IMR-90 (cell line): ENCODE measurements around the gene TNFRSF14. TPM values are rescaled to one million over a fixed set of nuclear protein-coding genes. Genes with fewer than 3 reads are reported as not detected.

Experiments used
- ATAC-seq: fragments of 200-7000 bp; cut with Tn5 transposase; 2 replicates; pipeline ENCODE4 v1.9.1; 2020; ENCODE audit warnings: low read depth, mild to moderate bottlenecking, moderate library complexity
- BruUV-seq: library from RNA; stranded (reverse); fragments of 400-500 nt; replicated peaks from 2 replicates; lab custom pipeline; 2021; lab: Mats Ljungman, UMichigan
- CTCF ChIA-PET: fragments of 300-600 bp; formaldehyde crosslinking; extraction: SDS; loops from one replicate; lab custom pipeline; 2021; ENCODE audit warnings: antibody characterized with exemption; lab: Yijun Ruan, JAX
- POLR2A ChIA-PET: fragments of 300-600 bp; sonication (Branson Sonifier 250); formaldehyde crosslinking; loops from one replicate; lab custom pipeline; 2022; ENCODE audit warnings: antibody characterized with exemption; ENCODE audit not compliant: unreplicated experiment; lab: Charles Lee
- DNase-seq: peaks from one replicate; pipeline ENCODE4 v3.0.0; 2013
- H2AFZ ChIP-seq: replicated peaks from 2 replicates; pipeline ENCODE3; 2013; ENCODE audit warnings: low read length, mild to moderate bottlenecking; ENCODE audit not compliant: poor library complexity
- H2AK5ac ChIP-seq: 2 replicates; pipeline ENCODE4 v1.6.1; 2013; ENCODE audit warnings: low read depth, low read length, inconsistent platforms
- H2AK9ac ChIP-seq: replicated peaks from 2 replicates; pipeline ENCODE3; 2013; ENCODE audit warnings: mild to moderate bottlenecking, low read depth, low read length, moderate library complexity; ENCODE audit not compliant: poor library complexity
- H2BK120ac ChIP-seq: 2 replicates; pipeline ENCODE4 v1.6.1; 2013; ENCODE audit warnings: low read depth, low read length, inconsistent platforms
- H2BK15ac ChIP-seq: 3 replicates; pipeline ENCODE4 v1.6.1; 2013; ENCODE audit warnings: low read depth, low read length, inconsistent platforms
- H2BK20ac ChIP-seq: 2 replicates; pipeline ENCODE4 v1.6.1; 2013; ENCODE audit warnings: low read depth, mild to moderate bottlenecking, inconsistent platforms, low read length, moderate library complexity
- H2BK5ac ChIP-seq: 2 replicates; pipeline ENCODE4 v1.6.1; 2013; ENCODE audit warnings: mild to moderate bottlenecking, low read depth, low read length, inconsistent platforms; ENCODE audit not compliant: poor library complexity, severe bottlenecking
- H3K14ac ChIP-seq: replicated peaks from 2 replicates; pipeline ENCODE4 v1.6.1; 2013; ENCODE audit warnings: low read depth, low read length, inconsistent platforms
- H3K18ac ChIP-seq: 2 replicates; pipeline ENCODE4 v1.6.1; 2013; ENCODE audit warnings: low read depth, low read length, control low read depth
- H3K23ac ChIP-seq: 2 replicates; pipeline ENCODE4 v1.6.1; 2013; ENCODE audit warnings: low read depth, low read length, inconsistent platforms
- H3K27ac ChIP-seq: 2 replicates; pipeline ENCODE4 v1.5.1; 2013; ENCODE audit warnings: mild to moderate bottlenecking, control low read depth, low read length; ENCODE audit not compliant: insufficient read depth
- H3K27me3 ChIP-seq: 2 replicates; pipeline ENCODE4 v1.6.1; 2013; ENCODE audit warnings: low read length; ENCODE audit not compliant: control insufficient read depth, insufficient read depth
- H3K36me3 ChIP-seq: 2 replicates; pipeline ENCODE4 v1.6.1; 2013; ENCODE audit warnings: low read length, mixed read lengths; ENCODE audit not compliant: control insufficient read depth, insufficient read depth
- H3K4ac ChIP-seq: 2 replicates; pipeline ENCODE4 v1.6.1; 2013; ENCODE audit warnings: low read depth, low read length, inconsistent platforms
- H3K4me1 ChIP-seq: 2 replicates; pipeline ENCODE4 v1.6.1; 2013; ENCODE audit warnings: low read length, mixed read lengths; ENCODE audit not compliant: control insufficient read depth, insufficient read depth
- H3K4me2 ChIP-seq: 2 replicates; pipeline ENCODE4 v1.6.1; 2013; ENCODE audit warnings: low read depth, mild to moderate bottlenecking, control low read depth, low read length, moderate library complexity
- H3K4me3 ChIP-seq: 2 replicates; pipeline ENCODE4 v1.5.1; 2013; ENCODE audit warnings: low read depth, mild to moderate bottlenecking, control low read depth, low read length, moderate library complexity; ENCODE audit not compliant: insufficient read depth
- H3K56ac ChIP-seq: 2 replicates; pipeline ENCODE4 v1.6.1; 2013; ENCODE audit warnings: low read length, inconsistent platforms; ENCODE audit not compliant: insufficient read depth; ENCODE audit errors: extremely low read depth
- H3K79me1 ChIP-seq, 2 experiments: 2 replicates each; pipeline ENCODE4 v1.6.1; 2013; ENCODE audit warnings: low read length in 2 of 2, inconsistent platforms in 1 of 2, low read depth in 1 of 2
- H3K9ac ChIP-seq: 2 replicates; pipeline ENCODE4 v1.6.1; 2013; ENCODE audit warnings: low read depth, low read length, control low read depth
- H3K9me1 ChIP-seq: 2 replicates; pipeline ENCODE4 v1.6.1; 2013; ENCODE audit warnings: low read length, inconsistent platforms; ENCODE audit not compliant: insufficient read depth
- H3K9me3 ChIP-seq: 2 replicates; pipeline ENCODE4 v1.6.1; 2013; ENCODE audit warnings: low read length; ENCODE audit not compliant: control insufficient read depth, insufficient read depth
- H4K20me1 ChIP-seq: 2 replicates; pipeline ENCODE4 v1.6.1; 2013; ENCODE audit warnings: low read length, inconsistent platforms; ENCODE audit not compliant: insufficient read depth
- H4K5ac ChIP-seq: 2 replicates; pipeline ENCODE4 v1.6.1; 2013; ENCODE audit warnings: mild to moderate bottlenecking, low read depth, low read length, control low read depth
- H4K8ac ChIP-seq, 2 experiments: 2 replicates each; pipeline ENCODE4 v1.6.1; 2013; ENCODE audit warnings: low read depth in 2 of 2, low read length in 2 of 2, control low read depth in 1 of 2, inconsistent platforms in 1 of 2
- H4K91ac ChIP-seq: 2 replicates; pipeline ENCODE4 v1.6.1; 2013; ENCODE audit warnings: low read depth, low read length, inconsistent platforms; ENCODE audit not compliant: insufficient read depth
- BHLHE40 ChIP-seq: fragments of 150-350 bp; IDR thresholded peaks from 2 replicates; pipeline ENCODE4 v1.6.1; 2016; ENCODE audit warnings: mild to moderate bottlenecking, low read depth, low read length
- CEBPB ChIP-seq: IDR thresholded peaks from 2 replicates; pipeline ENCODE4 v1.6.1; 2012; ENCODE audit warnings: low read depth, low read length, improper control_type of control experiment
- CHD1 ChIP-seq: IDR thresholded peaks from 2 replicates; pipeline ENCODE4 v1.6.1; 2012; ENCODE audit warnings: low read depth, low read length, improper control_type of control experiment
- FOS ChIP-seq: fragments of 150-350 bp; IDR thresholded peaks from 2 replicates; pipeline ENCODE4 v1.6.1; 2016; ENCODE audit warnings: low read depth, low read length
- MAFK ChIP-seq: IDR thresholded peaks from 2 replicates; pipeline ENCODE4 v1.6.1; 2012; ENCODE audit warnings: low read depth, low read length, improper control_type of control experiment
- POLR2A ChIP-seq: IDR thresholded peaks from 2 replicates; pipeline ENCODE4 v1.6.1; 2012; ENCODE audit warnings: mild to moderate bottlenecking, low read depth, low read length
- RCOR1 ChIP-seq: IDR thresholded peaks from 2 replicates; pipeline ENCODE4 v1.6.1; 2012; ENCODE audit warnings: mild to moderate bottlenecking, low read length, improper control_type of control experiment; ENCODE audit not compliant: insufficient replicate concordance
- SMC3 ChIP-seq: fragments of 150-350 bp; IDR thresholded peaks from 2 replicates; pipeline ENCODE4 v1.6.1; 2016; ENCODE audit warnings: low read depth, mild to moderate bottlenecking, antibody characterized with exemption, low read length, moderate library complexity
- WGBS, 2 experiments: methylation state at CpG; one replicate each; pipeline versions ENCODE4 v1.1.5 to v1.1.7; 2013; ENCODE audit warnings: missing lambda C conversion rate in 2 of 2; ENCODE audit not compliant: insufficient read length in 1 of 2; ENCODE audit errors: extremely low coverage in 2 of 2; 5-methylcytosine and 5-hydroxymethylcytosine counted together
- dilution Hi-C: fragments of 300-500 bp; cut with HindIII; formaldehyde crosslinking; loops from one replicate; pipeline ENCODE4 v1.14.3; 2018; ENCODE audit warnings: low sequenced_read_pairs; ENCODE audit not compliant: unreplicated experiment
- in situ Hi-C: fragments of 300-500 bp; cut with MboI; formaldehyde crosslinking; loops from 3 replicates; pipeline ENCODE4 v1.14.3; 2019; ENCODE audit warnings: low sequenced_read_pairs, inconsistent platforms, mixed read lengths
- intact Hi-C: fragments of 100-400 bp; cut with micrococcal nuclease; formaldehyde crosslinking; loops from 2 replicates; pipeline ENCODE4 v1.10.0; 2022
- polyA plus RNA-seq, 3 experiments: library from polyadenylated mRNA; depleted of rRNA; stranded (reverse); fragments of >200 nt; gene quantifications; 2 replicates each; pipeline ENCODE4 v1.2.3, GENCODE V29; 2012; ENCODE audit warnings: low replicate concordance in 1 of 3
- total RNA-seq: library from RNA; depleted of rRNA; stranded (reverse); fragments of >200 nt; gene quantifications from 2 replicates; pipeline ENCODE4 v1.2.3, GENCODE V29; 2012
- TF ChIP-seq, protein P1 (sequence below): conservative IDR thresholded peaks from 2 replicates; pipeline ENCODE4 v1.5.1; 2012; ENCODE audit warnings: mild to moderate bottlenecking, low read depth, low read length, improper control_type of control experiment

The TNFRSF14 gene
- total and polyA plus RNA-seq, 2 of the 4 experiments (the other 2 are of a cell fraction): 1.3 to 4.2 TPM

DNA sequence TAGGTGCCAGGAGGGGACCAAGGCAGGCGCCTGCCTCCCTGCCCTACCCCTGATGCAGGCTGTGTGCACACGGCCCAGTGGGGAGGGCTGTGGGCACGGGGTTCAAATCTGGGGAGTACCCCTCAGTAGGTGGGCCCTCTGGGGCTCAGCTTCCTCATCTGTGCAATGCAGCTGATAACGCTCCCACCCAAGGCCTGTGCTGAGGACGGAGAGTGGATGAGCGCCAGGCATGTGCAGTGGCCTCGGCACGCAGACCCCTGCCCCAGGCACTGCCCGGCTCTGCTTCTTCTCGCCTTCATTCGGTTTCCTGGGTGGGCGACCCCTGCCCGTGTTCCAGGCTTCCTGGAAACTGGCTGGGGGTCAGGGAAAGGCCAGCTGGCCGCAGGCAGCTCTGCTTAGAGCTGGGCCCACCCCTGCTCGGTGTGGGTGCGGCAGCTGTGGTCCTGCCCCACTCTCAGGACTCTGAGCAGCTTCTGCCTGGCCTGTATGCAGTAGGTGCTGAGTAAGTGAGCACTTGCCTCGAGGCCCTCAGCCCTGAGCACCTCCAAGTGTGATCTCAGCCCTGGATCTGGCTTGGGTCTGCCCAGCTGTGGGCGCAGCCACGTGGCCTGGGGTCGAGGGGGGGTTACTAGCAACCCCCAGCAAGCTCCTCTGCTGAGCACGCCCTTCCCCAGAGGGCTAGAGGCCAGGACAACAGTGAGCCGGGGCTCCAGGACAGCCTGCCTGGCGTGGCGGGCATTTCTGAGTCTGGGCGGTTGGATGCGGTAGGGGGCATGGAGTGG is 11.9 kb upstream of the TNFRSF14 start (continued):
- TF ChIP-seq RCOR1 (no peak), MAFK (no peak)

- Histone ChIP-seq H4K20me1 (0 out of 2 replicates have a peak, but pooled peaks cover 3% of the 10 kb centered on the region), H4K91ac (no peak overlapping the region), H4K8ac (no peak overlapping the region), H2AK5ac (no peak overlapping the region; the same call in 1 of the 2 replicates), H2AFZ (no peak overlapping the region), H3K9me3 (no peaks in the 10 kb centered on the region), H2BK5ac (no peak overlapping the region), H3K23ac (no peak overlapping the region), H2AK9ac (peak overlapping the region; percentile 76), H3K14ac (no peak overlapping the region; the same call in 1 of the 2 replicates), H3K4ac (no peak overlapping the region), H2BK15ac (no peak overlapping the region), H2BK120ac (no peak overlapping the region), H3K27ac (no peak overlapping the region), H3K18ac (no peak overlapping the region), H4K5ac (no peak overlapping the region), H3K9ac (no peak overlapping the region), H3K4me1 (peaks cover 10% of the 10 kb centered on the region), H3K4me2 (no peak overlapping the region), H3K79me1 (peaks cover 0 to 10% of the 10 kb centered on the region in 2 experiments; a peak in 1 of 4 replicates), H3K56ac (no peak overlapping the region), H3K4me3 (no peak overlapping the region), H3K27me3 (peaks cover 2% of the 10 kb centered on the region; the same call in 1 of the 2 replicates), H3K36me3 (no peaks in the 10 kb centered on the region), H2BK20ac (no peak overlapping the region), H3K9me1 (no peaks in the 10 kb centered on the region)
- no TSS peak for BruUV-seq
- ATAC-seq: no peak
- ChIA-PET CTCF (no interaction called here), POLR2A (no interaction called here)
- WGBS, 2 experiments: 30% methylated on average over 3 of the region's 19 CpGs; no CpG with 5 or more reads in 1 of the 2 experiments
- DNase-seq: no peak
- dilution Hi-C loops (no loop called here), intact Hi-C loops (loop anchor here (5.0 kb wide), 1 partner anchor 113 kb away; no protein-coding TSS in a partner anchor), in situ Hi-C loops (loop anchor here (5.0 to 25.0 kb wide), 2 partner anchors 133 to 358 kb away; partner anchors contain the start of genes FAAP20 and PEX10)
- no peak for TF ChIP-seq POLR2A
- TF ChIP-seq, protein P1, sequence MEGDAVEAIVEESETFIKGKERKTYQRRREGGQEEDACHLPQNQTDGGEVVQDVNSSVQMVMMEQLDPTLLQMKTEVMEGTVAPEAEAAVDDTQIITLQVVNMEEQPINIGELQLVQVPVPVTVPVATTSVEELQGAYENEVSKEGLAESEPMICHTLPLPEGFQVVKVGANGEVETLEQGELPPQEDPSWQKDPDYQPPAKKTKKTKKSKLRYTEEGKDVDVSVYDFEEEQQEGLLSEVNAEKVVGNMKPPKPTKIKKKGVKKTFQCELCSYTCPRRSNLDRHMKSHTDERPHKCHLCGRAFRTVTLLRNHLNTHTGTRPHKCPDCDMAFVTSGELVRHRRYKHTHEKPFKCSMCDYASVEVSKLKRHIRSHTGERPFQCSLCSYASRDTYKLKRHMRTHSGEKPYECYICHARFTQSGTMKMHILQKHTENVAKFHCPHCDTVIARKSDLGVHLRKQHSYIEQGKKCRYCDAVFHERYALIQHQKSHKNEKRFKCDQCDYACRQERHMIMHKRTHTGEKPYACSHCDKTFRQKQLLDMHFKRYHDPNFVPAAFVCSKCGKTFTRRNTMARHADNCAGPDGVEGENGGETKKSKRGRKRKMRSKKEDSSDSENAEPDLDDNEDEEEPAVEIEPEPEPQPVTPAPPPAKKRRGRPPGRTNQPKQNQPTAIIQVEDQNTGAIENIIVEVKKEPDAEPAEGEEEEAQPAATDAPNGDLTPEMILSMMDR: no peak
- TF ChIP-seq CHD1: no peak
- TF ChIP-seq SMC3: no peak
- TF ChIP-seq FOS: no peak
- no peak for TF ChIP-seq CEBPB
- no peak for TF ChIP-seq RCOR1
- TF ChIP-seq BHLHE40: no peak
Measured at GRCh38 chr1:2544875-2545640, 11.1 kb upstream of the TNFRSF14 start.
